ENCODE measurements around the gene C20orf202.

GRCh38 chr20:1195226-1195625, 8.0 kb upstream of the C20orf202 start:
- no peak for TF ChIP-seq CTCF (IDR thresholded peaks at IDR 0.05)
- no peak for TF ChIP-seq POLR2A (IDR thresholded peaks at IDR 0.05)
- no peak for TF ChIP-seq POLR2AphosphoS5 (IDR thresholded peaks at IDR 0.05)
